Umbilical cord (tissue), 2 donors: ENCODE measurements around the gene FAM186B. TPM values are rescaled to one million over a fixed set of nuclear protein-coding genes. Genes with fewer than 3 reads are reported as not detected.

Experiments used
- DNase-seq: peaks from one replicate; pipeline ENCODE4 v3.0.0-alpha.2; 2015; ENCODE audit warnings: low spot score
- total RNA-seq: library from RNA; depleted of rRNA; stranded (reverse); fragments of >200 nt; gene quantifications from one replicate; pipeline ENCODE4 v1.2.3, GENCODE V29; 2014; ENCODE audit warnings: low replicate concordance; ENCODE audit not compliant: insufficient read depth

Gene FAM186B
- total RNA-seq, 1 donor from 2014 or later: not detected

- DNase-seq: peak; percentile 76
Measured at GRCh38 chr12:49538510-49539403, 66.7 kb downstream of the FAM186B start, which contains the start of gene KCNH3. Gene KCNH3, plus strand, starts transcription at chr12:49539030. Its CDS starts 387 bp downstream, at chr12:49539417.

- DNase-seq: no peak
Measured at GRCh38 chr12:49537752-49538509, 67.5 kb downstream of the FAM186B start.

Other genes starting within 250 kb of the FAM186B start
- gene SPATS2, start 238.2 kb downstream of the FAM186B start, total RNA-seq: 12.3 TPM
- 0.24 TPM for gene KCNH3, start 66.6 kb downstream of the FAM186B start, total RNA-seq
- gene MCRS1, start 37.5 kb downstream of the FAM186B start, total RNA-seq: 36.8 TPM
- gene PRPF40B, start 17.9 kb upstream of the FAM186B start, total RNA-seq: 19.5 TPM
- gene FMNL3, start 101.8 kb upstream of the FAM186B start, total RNA-seq: 22.1 TPM
- 293 TPM for gene TMBIM6, start 135.9 kb upstream of the FAM186B start, total RNA-seq
- 9.9 TPM for gene NCKAP5L, start 222.8 kb upstream of the FAM186B start, total RNA-seq
- 3.6 TPM for gene BCDIN3D, start 237.5 kb upstream of the FAM186B start, total RNA-seq